Measurements from ENCODE around the gene GCG. TPM values are rescaled to one million over a fixed set of nuclear protein-coding genes. Genes with fewer than 3 reads are reported as not detected.

The GCG gene
- total and polyA plus RNA-seq, 7 donors = 9.0 to 26.6 (median 10.6) TPM; not detected in 4

- TF ChIP-seq POLR2AphosphoS5 (IDR thresholded peaks at IDR 0.05) (no peak), POLR2A (IDR thresholded peaks at IDR 0.05) (no peak), CTCF (IDR thresholded peaks at IDR 0.05) (no peak)
- Histone ChIP-seq H3K27ac (no peak overlapping the region), H3K36me3 (no peaks in the 10 kb centered on the region), H3K4me3 (no peak overlapping the region), H3K4me1 (peaks cover 0 to 5% (median 1%) of the 10 kb centered on the region in 4 donors), H3K9me3 (no peaks in the 10 kb centered on the region), H3K27me3 (no peaks in the 10 kb centered on the region)
- 89 to 90% methylated on average over 3 of the region's 3 CpGs for WGBS, 2 donors
- intact Hi-C loops (cut with DNase I) = no loop called here
- no peak for DNase-seq
Measured at GRCh38 chr2:162113088-162113775, 38.8 kb downstream of the GCG start.

- H3K4me3 ChIP-seq = no peak overlapping the region
- no peak for TF ChIP-seq POLR2AphosphoS5 (IDR thresholded peaks at IDR 0.05)
- TF ChIP-seq POLR2A (IDR thresholded peaks at IDR 0.05) = no peak
- no peak for TF ChIP-seq EP300 (IDR thresholded peaks at IDR 0.05)
- no peak for TF ChIP-seq CTCF (IDR thresholded peaks at IDR 0.05)
- H3K27me3 ChIP-seq = no peaks in the 10 kb centered on the region
- DNase-seq = no peak
- no peaks in the 10 kb centered on the region for H3K36me3 ChIP-seq
- H3K4me1 ChIP-seq = no peaks in the 10 kb centered on the region
- H3K9me3 ChIP-seq = no peaks in the 10 kb centered on the region
- H3K27ac ChIP-seq = no peak overlapping the region
- intact Hi-C loops (cut with DNase I) = no loop called here
- WGBS, 2 donors = 84% methylated on average over 5 of the region's 5 CpGs
Measured at GRCh38 chr2:162111958-162112850, 39.8 kb downstream of the GCG start.

- no peaks in the 10 kb centered on the region for H3K36me3 ChIP-seq
- no peaks in the 10 kb centered on the region for H3K4me1 ChIP-seq
- no peaks in the 10 kb centered on the region for H3K9me3 ChIP-seq
- DNase-seq = no peak
- no peak for TF ChIP-seq POLR2AphosphoS5 (IDR thresholded peaks at IDR 0.05)
- no peak for TF ChIP-seq CTCF (IDR thresholded peaks at IDR 0.05)
- no peak for TF ChIP-seq EP300 (IDR thresholded peaks at IDR 0.05)
- TF ChIP-seq POLR2A (IDR thresholded peaks at IDR 0.05) = no peak
- WGBS, 2 donors = 23 to 64% methylated on average over 4 of the region's 4 CpGs
- no peak overlapping the region for H3K27ac ChIP-seq
- H3K4me3 ChIP-seq = no peak overlapping the region
- intact Hi-C loops (cut with DNase I) = no loop called here
- no peaks in the 10 kb centered on the region for H3K27me3 ChIP-seq
Measured at GRCh38 chr2:162107361-162107901, 44.6 kb downstream of the GCG start.

GRCh38 chr2:162106746-162107145 is 45.3 kb downstream of the GCG start:
- Histone ChIP-seq H3K4me3 (no peak overlapping the region), H3K9me3 (no peaks in the 10 kb centered on the region), H3K36me3 (no peaks in the 10 kb centered on the region), H3K27me3 (no peaks in the 10 kb centered on the region), H3K4me1 (no peaks in the 10 kb centered on the region), H3K27ac (no peak overlapping the region)
- intact Hi-C loops (cut with DNase I) = no loop called here
- no peak for DNase-seq
- no peak for TF ChIP-seq EP300 (IDR thresholded peaks at IDR 0.05)
- no peak for TF ChIP-seq POLR2A (IDR thresholded peaks at IDR 0.05)
- no peak for TF ChIP-seq CTCF (IDR thresholded peaks at IDR 0.05)
- TF ChIP-seq POLR2AphosphoS5 (IDR thresholded peaks at IDR 0.05) = no peak
- 81 to 88% methylated on average over 1 of the region's 1 CpG for WGBS, 2 donors

All from sigmoid colon (tissue), 7 donors.